ENCODE data around the gene TAPBPL. TPM values are rescaled to one million over a fixed set of nuclear protein-coding genes. Genes with fewer than 3 reads are reported as not detected.
"Not testable (repeated sequence)": the region's sequence is repeated elsewhere in the genome, so short reads cannot be mapped to it uniquely, and the experiment has no call there.

The TAPBPL gene
- total RNA-seq, 1 experiment from 2014 or later, result 20.5 TPM

GRCh38 chr12:6475233-6475975, 23.6 kb downstream of the TAPBPL start:
- DNase-seq (ENCODE audit: low read depth); in situ Hi-C loops (cut with HindIII; ENCODE audit: low pct_unique_long_range_greater_than_20kb, low sequenced_read_pairs): not testable (repeated sequence)

DNA sequence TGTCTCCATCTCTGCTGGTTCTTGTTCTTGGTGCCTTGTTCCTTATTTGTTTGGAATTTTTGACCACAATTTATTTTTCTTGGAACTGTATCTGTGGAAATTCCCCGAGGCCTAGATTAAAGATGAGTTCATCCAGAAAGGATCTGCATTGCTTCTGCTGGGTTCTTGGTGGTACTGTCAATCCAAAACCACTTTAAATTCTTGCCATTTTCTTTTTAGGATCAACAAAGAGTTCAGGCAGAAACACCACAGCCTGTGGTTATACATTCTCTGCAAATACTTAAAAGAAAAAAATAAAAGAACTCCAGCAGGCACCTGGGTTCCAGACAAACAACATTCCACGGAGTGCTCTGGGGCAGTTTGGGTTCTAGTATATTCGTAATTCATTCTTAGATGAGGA, 24.6 kb downstream of the TAPBPL start:
- in situ Hi-C loops (cut with HindIII; ENCODE audit: low pct_unique_long_range_greater_than_20kb, low sequenced_read_pairs), result no loop called here
- DNase-seq (ENCODE audit: low read depth), result peak; percentile 33

- in situ Hi-C loops (cut with HindIII; ENCODE audit: low pct_unique_long_range_greater_than_20kb, low sequenced_read_pairs); DNase-seq (ENCODE audit: low read depth): not testable (repeated sequence)
Observed at GRCh38 chr12:6477601-6478377, 25.9 kb downstream of the TAPBPL start.

- in situ Hi-C loops (cut with HindIII; ENCODE audit: low pct_unique_long_range_greater_than_20kb, low sequenced_read_pairs), result no loop called here
- DNase-seq (ENCODE audit: low read depth), result no peak
Observed at GRCh38 chr12:6478416-6478815, 26.6 kb downstream of the TAPBPL start.

- DNase-seq (ENCODE audit: low read depth), result no peak
- in situ Hi-C loops (cut with HindIII; ENCODE audit: low pct_unique_long_range_greater_than_20kb, low sequenced_read_pairs), result no loop called here
Observed at GRCh38 chr12:6488240-6488639, 36.4 kb downstream of the TAPBPL start.

DNA sequence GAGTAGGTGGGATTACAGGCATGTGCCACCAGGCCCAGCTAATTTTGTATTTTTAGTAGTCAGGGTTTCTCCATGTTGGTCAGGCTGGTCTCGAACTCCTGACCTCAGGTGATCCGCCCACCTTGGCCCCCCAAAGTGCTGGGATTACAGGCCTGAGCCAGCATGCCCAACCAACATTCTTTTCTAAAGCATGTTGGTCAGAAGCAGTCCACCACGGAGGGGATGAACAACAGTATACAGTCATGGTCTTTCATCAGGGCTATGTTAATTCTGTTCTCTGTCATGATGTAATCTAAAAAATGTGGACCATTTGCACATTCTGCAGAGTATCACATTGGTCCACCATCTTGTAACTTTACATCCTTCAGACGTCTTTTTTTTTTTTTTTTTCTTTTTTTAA, 37.6 kb downstream of the TAPBPL start:
- in situ Hi-C loops (cut with HindIII; ENCODE audit: low pct_unique_long_range_greater_than_20kb, low sequenced_read_pairs), result no loop called here
- DNase-seq (ENCODE audit: low read depth), result no peak

GRCh38 chr12:6490673-6491072, 38.8 kb downstream of the TAPBPL start:
- in situ Hi-C loops (cut with HindIII; ENCODE audit: low pct_unique_long_range_greater_than_20kb, low sequenced_read_pairs); DNase-seq (ENCODE audit: low read depth): not testable (repeated sequence)

DNA sequence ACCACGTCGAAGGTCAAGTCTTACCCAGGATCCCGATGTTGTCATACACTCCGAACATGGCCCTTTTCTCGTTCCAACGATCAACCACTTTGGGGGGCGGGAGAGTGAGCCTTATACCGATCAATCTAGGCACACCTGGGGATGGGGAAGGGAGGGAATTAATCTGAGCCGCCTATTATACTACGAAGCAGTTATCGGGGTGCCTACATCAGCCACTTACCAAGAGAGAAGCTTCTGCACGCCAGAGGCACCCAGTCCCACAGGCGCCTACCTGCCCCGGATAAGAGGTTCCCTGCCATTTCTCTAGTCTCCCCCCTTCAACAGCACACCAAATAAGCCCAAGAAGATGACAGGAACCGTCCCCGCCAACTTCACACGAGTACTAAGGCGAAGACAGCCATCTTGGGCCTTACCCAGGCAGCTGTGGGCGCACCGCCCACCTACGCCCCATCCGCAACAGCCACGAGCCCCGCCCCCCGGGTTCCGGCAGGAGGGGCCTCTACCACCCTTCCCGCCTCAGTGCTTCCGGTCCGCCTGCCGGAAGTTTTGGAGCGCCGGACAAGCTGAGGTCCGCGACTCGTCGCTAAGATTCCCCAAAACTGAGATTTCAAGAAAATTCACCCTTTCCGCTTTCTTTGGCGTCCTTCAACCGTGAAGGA, 41.1 kb downstream of the TAPBPL start, which contains the start of gene MRPL51:
MRPL51 (minus strand) TSS at position 425 of the 659 bp plus-strand sequence; CDS start at position 299, 126 bp downstream.
- peak; percentile 91 for DNase-seq (ENCODE audit: low read depth)
- in situ Hi-C loops (cut with HindIII; ENCODE audit: low pct_unique_long_range_greater_than_20kb, low sequenced_read_pairs), result no loop called here

DNA sequence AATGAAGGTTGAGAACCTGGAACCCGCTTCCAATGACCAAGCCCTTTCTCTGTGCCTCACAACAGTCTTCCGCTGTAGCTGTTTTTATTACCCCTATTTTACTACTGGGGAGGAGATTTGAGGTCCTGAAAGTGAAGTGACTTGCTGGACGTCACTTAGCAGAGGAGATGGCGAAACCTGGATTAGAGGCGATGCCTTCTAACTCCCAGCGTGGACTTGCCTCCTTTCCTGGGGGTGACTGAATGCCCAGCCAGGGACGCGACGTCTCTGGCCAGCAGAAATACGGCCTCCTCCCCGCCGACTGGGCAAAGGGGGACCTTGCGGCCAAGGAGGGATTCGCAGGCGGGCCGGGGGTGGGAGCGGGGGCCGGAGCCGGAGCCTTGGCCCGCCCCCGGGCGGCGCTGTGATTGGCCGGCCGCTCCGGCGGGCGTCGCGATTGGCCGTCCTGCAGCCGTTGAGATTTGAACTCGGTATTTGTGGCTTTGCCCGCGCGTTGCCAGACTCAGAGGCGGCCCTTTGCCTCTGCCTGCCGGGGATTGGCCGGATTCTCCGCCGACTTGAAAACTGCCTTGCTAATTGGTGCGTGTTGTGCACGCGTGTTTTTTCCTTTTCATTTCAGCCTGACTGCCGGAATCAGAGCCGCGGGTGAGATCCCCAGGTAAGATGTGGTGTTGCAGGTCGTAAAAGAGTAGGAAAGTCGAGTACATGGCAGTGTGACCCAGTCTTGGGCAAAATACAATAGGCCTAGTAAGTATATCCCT, 41.8 kb downstream of the TAPBPL start, which contains the start of gene NCAPD2:
NCAPD2 (plus strand) TSS at position 606 of the 761 bp plus-strand sequence. CDS start 997 bp downstream, outside the sequence.
- in situ Hi-C loops (cut with HindIII; ENCODE audit: low pct_unique_long_range_greater_than_20kb, low sequenced_read_pairs), result no loop called here
- peak; percentile 98 for DNase-seq (ENCODE audit: low read depth)

DNA sequence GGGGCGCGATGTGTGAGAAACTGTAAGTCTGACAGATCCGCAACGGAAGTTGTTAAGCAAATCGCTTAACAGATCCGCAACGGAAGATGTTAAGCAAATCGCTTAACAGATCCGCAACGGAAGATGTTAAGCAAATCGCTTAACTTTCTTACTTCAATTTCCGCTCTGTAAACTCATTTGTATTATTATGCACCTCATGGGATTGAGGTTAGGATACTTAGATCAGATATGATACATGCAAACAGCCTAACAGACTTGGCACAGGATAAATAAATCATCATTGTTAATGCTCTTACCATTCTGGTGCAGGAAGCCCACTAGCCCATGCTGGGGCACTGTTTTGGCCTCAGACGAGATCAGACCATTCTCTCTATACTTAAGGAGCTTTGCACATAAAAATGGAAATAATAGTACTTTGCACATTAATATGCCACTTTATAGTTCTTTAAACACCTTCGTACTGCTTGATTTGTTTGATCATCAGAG, 42.5 kb downstream of the TAPBPL start:
- in situ Hi-C loops (cut with HindIII; ENCODE audit: low pct_unique_long_range_greater_than_20kb, low sequenced_read_pairs), result no loop called here
- no peak for DNase-seq (ENCODE audit: low read depth)

GRCh38 chr12:6494968-6495367, 43.1 kb downstream of the TAPBPL start:
- in situ Hi-C loops (cut with HindIII; ENCODE audit: low pct_unique_long_range_greater_than_20kb, low sequenced_read_pairs), result no loop called here
- no peak for DNase-seq (ENCODE audit: low read depth)

DNA sequence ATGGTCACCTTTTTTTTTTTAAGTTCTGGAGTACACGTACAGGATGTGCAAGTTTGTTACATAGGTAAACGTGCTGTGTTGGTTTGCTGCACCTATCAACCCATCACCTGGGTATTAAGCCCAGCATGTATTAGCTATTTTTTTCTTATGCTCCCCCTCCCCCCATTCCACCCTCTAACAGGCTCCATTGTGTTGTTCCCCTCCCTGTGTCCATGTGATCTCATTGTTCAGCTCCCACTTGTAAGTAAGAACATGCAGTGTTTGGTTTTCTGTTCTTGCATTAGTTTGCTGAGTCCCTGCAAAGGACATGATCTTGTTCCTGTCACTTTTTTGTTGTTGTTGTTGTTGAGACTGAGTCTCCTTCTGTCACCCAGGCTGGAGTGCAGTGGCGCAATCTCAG, 45.4 kb downstream of the TAPBPL start:
- in situ Hi-C loops (cut with HindIII; ENCODE audit: low pct_unique_long_range_greater_than_20kb, low sequenced_read_pairs); DNase-seq (ENCODE audit: low read depth): not testable (repeated sequence)

DNA sequence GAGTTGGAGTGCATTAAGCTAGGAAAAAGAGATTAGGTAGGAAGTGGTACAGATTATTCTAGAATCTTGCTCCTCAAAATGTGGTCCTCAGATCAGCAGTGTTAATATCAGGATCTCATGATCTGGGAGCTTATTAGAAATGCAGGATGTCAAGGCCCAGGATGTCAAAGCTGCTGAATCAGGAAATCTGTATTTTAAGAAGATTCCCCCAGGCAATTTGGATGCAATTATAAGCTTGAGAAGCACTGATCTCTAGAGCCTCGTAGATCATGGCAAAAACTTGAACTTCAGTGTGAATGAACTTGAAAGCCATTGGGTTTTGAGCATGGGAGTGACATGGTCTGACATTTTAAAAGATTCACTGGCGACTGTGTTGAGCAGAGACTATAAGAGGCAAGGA, 48.6 kb downstream of the TAPBPL start:
- DNase-seq (ENCODE audit: low read depth), result no peak
- in situ Hi-C loops (cut with HindIII; ENCODE audit: low pct_unique_long_range_greater_than_20kb, low sequenced_read_pairs), result no loop called here

GRCh38 chr12:6507102-6507998, 55.5 kb downstream of the TAPBPL start:
- in situ Hi-C loops (cut with HindIII; ENCODE audit: low pct_unique_long_range_greater_than_20kb, low sequenced_read_pairs), result no loop called here
- peak; percentile 23 for DNase-seq (ENCODE audit: low read depth)

DNA sequence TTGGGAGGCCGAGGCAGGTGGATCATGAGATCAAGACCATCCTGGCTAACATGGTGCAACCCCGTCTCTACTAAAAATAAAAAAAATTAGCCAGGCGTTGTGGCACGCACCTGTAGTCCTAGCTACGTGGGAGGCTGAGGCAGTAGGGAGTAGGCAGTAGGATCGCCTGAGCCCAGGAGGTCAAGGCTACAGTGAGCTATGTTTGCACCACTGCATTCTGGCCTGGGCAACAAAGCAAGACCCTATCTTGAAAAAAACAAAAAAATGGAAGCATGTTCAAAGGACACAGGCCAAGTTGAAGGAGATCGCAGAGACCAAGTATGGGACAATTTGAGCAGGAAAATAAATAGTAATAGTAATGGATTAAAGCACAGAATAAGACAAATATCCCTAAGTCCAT, 56.2 kb downstream of the TAPBPL start:
- no peak for DNase-seq (ENCODE audit: low read depth)
- in situ Hi-C loops (cut with HindIII; ENCODE audit: low pct_unique_long_range_greater_than_20kb, low sequenced_read_pairs), result no loop called here

All from Caki2 (cell line).